ENCODE measurements around the gene FAM9B.

The FAM9B gene

GRCh38 chrX:8980756-8981155 is 53.2 kb downstream of the FAM9B start:
- no peak overlapping the region for H3K4me3 ChIP-seq (ENCODE audit: low read length)
- H3K4me1 ChIP-seq (ENCODE audit: control insufficient read depth, insufficient read depth, low read length): no peaks in the 10 kb centered on the region
- no peak overlapping the region for H3K9ac ChIP-seq (ENCODE audit: low read depth, low read length)
- no peak overlapping the region for H3K4me2 ChIP-seq (ENCODE audit: low read length)
- no peaks in the 10 kb centered on the region for H3K36me3 ChIP-seq (ENCODE audit: insufficient read depth, low read length)
- H3K27me3 ChIP-seq (ENCODE audit: control insufficient read depth, insufficient read depth, low read length): no peaks in the 10 kb centered on the region
- no peaks in the 10 kb centered on the region for H3K9me3 ChIP-seq (replicated peaks; ENCODE audit: low read length)
